OCI-LY1 (cell line): ENCODE data around the gene CALHM2.

Experiments
- H2AFZ ChIP-seq: fragments of 200-600 bp; sonication (generic), shearing (Covaris generic); 2 replicates; pipeline ENCODE4 v1.6.0; 2014; ENCODE audit warnings: antibody characterized with exemption, mild to moderate bottlenecking, low read length
- H3F3A ChIP-seq: fragments of 200-600 bp; sonication (generic), shearing (Covaris generic); 2 replicates; pipeline ENCODE4 v1.6.0; 2014; ENCODE audit warnings: mild to moderate bottlenecking, antibody characterized with exemption, low read length, moderate library complexity; ENCODE audit not compliant: insufficient read depth
- H3K27ac ChIP-seq: fragments of 200-600 bp; sonication (generic); 2 replicates; pipeline ENCODE4 v1.5.1; 2014; ENCODE audit warnings: low read length, mixed run types, mild to moderate bottlenecking, low read depth; ENCODE audit not compliant: poor library complexity, severe bottlenecking
- H3K27me3 ChIP-seq: fragments of 200-600 bp; sonication (generic); 2 replicates; pipeline ENCODE4 v1.6.0; 2014; ENCODE audit warnings: antibody characterized with exemption, mild to moderate bottlenecking, low read length, moderate library complexity; ENCODE audit not compliant: insufficient read depth
- H3K36me3 ChIP-seq: fragments of 200-600 bp; sonication (generic); 2 replicates; pipeline ENCODE4 v1.6.1; 2014; ENCODE audit warnings: mild to moderate bottlenecking, antibody characterized with exemption, low read length, moderate library complexity, mixed read lengths; ENCODE audit not compliant: insufficient read depth
- H3K4me1 ChIP-seq: fragments of 200-600 bp; sonication (generic); 2 replicates; pipeline ENCODE4 v1.5.1; 2014; ENCODE audit warnings: mild to moderate bottlenecking, low read length, moderate library complexity; ENCODE audit not compliant: insufficient read depth, severe bottlenecking
- H3K4me2 ChIP-seq: fragments of 200-600 bp; sonication (generic), shearing (Covaris generic); 2 replicates; pipeline ENCODE4 v1.6.1; 2014; ENCODE audit warnings: low read length
- H3K4me3 ChIP-seq: fragments of 200-600 bp; sonication (generic); 2 replicates; pipeline ENCODE4 v1.5.1; 2014; ENCODE audit warnings: low read length, low read depth, mild to moderate bottlenecking, mixed read lengths; ENCODE audit not compliant: poor library complexity, severe bottlenecking
- H3K79me2 ChIP-seq: fragments of 200-600 bp; shearing (Covaris generic); 2 replicates; pipeline ENCODE4 v1.6.1; 2016; ENCODE audit warnings: mixed run types, low read length, mixed read lengths; ENCODE audit not compliant: insufficient read depth
- H3K9ac ChIP-seq: fragments of 200-600 bp; sonication (generic), shearing (Covaris generic); 2 replicates; pipeline ENCODE4 v1.6.1; 2014; ENCODE audit warnings: mild to moderate bottlenecking, low read length, mixed read lengths
- H3K9me2 ChIP-seq: fragments of 200-600 bp; sonication (generic), shearing (Covaris generic); 2 replicates; pipeline ENCODE4 v1.6.1; 2014; ENCODE audit warnings: low read depth, mild to moderate bottlenecking, low read length, mixed read lengths
- H3K9me3 ChIP-seq: fragments of 200-600 bp; shearing (Covaris generic); 2 replicates; pipeline ENCODE4 v1.6.1; 2014; ENCODE audit warnings: low read length, mixed read lengths
- H4K20me1 ChIP-seq: fragments of 200-600 bp; sonication (generic), shearing (Covaris generic); 2 replicates; pipeline ENCODE4 v1.6.0; 2016; ENCODE audit warnings: mild to moderate bottlenecking, low read length; ENCODE audit not compliant: insufficient read depth
- CTCF ChIP-seq: fragments of 200-600 bp; sonication (generic), shearing (Covaris generic); IDR thresholded peaks from 2 replicates; pipeline ENCODE4 v1.5.1; 2017; ENCODE audit warnings: mild to moderate bottlenecking, antibody characterized with exemption, low read length, moderate library complexity, mixed read lengths
- EZH2 ChIP-seq: fragments of 200-600 bp; sonication (generic), shearing (Covaris generic); IDR thresholded peaks from 2 replicates; pipeline ENCODE4 v1.8.0; 2017; ENCODE audit warnings: borderline replicate concordance, mixed run types, mild to moderate bottlenecking, antibody characterized with exemption, low read length, moderate library complexity, mixed read lengths

CALHM2 gene

GRCh38 chr10:103441611-103442010 lies 10.6 kb downstream of the CALHM2 start:
- Histone ChIP-seq H3K27ac (no peak overlapping the region), H3K9me2 (no peaks in the 10 kb centered on the region), H3K4me1 (no peaks in the 10 kb centered on the region), H3K79me2 (no peaks in the 10 kb centered on the region), H3K27me3 (no peaks in the 10 kb centered on the region), H3F3A (no peaks in the 10 kb centered on the region), H3K9me3 (no peaks in the 10 kb centered on the region), H3K4me2 (no peak overlapping the region), H4K20me1 (no peaks in the 10 kb centered on the region), H3K4me3 (no peak overlapping the region), H2AFZ (no peak overlapping the region), H3K9ac (no peak overlapping the region), H3K36me3 (peaks cover 96% of the 10 kb centered on the region)
- TF ChIP-seq EZH2, result no peak
- no peak for TF ChIP-seq CTCF

GRCh38 chr10:103441206-103441605 lies 11.0 kb downstream of the CALHM2 start:
- no peaks in the 10 kb centered on the region for H4K20me1 ChIP-seq

GRCh38 chr10:103440416-103440815 lies 11.8 kb downstream of the CALHM2 start:
- no peak overlapping the region for H3K4me2 ChIP-seq

More at GRCh38 chr10:103441206-103441605, 11.0 kb downstream of the CALHM2 start:
- no peaks in the 10 kb centered on the region for H3K9me2 ChIP-seq
- no peak overlapping the region for H2AFZ ChIP-seq
- H3K27me3 ChIP-seq, result no peaks in the 10 kb centered on the region
- TF ChIP-seq EZH2 (no peak), CTCF (no peak)
- H3K9ac ChIP-seq, result no peak overlapping the region
- no peaks in the 10 kb centered on the region for H3K4me1 ChIP-seq
- no peak overlapping the region for H3K4me2 ChIP-seq
- no peak overlapping the region for H3K4me3 ChIP-seq
- H3K36me3 ChIP-seq, result peaks cover 96% of the 10 kb centered on the region
- no peaks in the 10 kb centered on the region for H3K79me2 ChIP-seq
- H3F3A ChIP-seq, result no peaks in the 10 kb centered on the region
- no peaks in the 10 kb centered on the region for H3K9me3 ChIP-seq
- H3K27ac ChIP-seq, result no peak overlapping the region

More at GRCh38 chr10:103440416-103440815, 11.8 kb downstream of the CALHM2 start:
- TF ChIP-seq CTCF (no peak), EZH2 (no peak)
- H3F3A ChIP-seq, result no peaks in the 10 kb centered on the region
- H3K36me3 ChIP-seq, result peaks cover 94% of the 10 kb centered on the region
- H3K27ac ChIP-seq, result no peak overlapping the region
- H3K27me3 ChIP-seq, result no peaks in the 10 kb centered on the region
- no peaks in the 10 kb centered on the region for H4K20me1 ChIP-seq
- no peaks in the 10 kb centered on the region for H3K4me1 ChIP-seq
- H3K9me3 ChIP-seq, result no peaks in the 10 kb centered on the region
- H3K9me2 ChIP-seq, result no peaks in the 10 kb centered on the region
- H3K79me2 ChIP-seq, result no peaks in the 10 kb centered on the region
- no peak overlapping the region for H3K4me3 ChIP-seq
- no peak overlapping the region for H3K9ac ChIP-seq
- no peak overlapping the region for H2AFZ ChIP-seq
